HepG2 (cell line): ENCODE measurements around the gene WDR59. TPM values are rescaled to one million over a fixed set of nuclear protein-coding genes. Genes with fewer than 3 reads are reported as not detected.

Experiments used
- CHD4 ChIP-seq: fragments of 200-600 bp; sonication (generic); IDR thresholded peaks from 2 replicates; pipeline ENCODE4 v1.7.0; 2017; ENCODE audit warnings: mild to moderate bottlenecking, low read length, borderline replicate concordance
- DDIT3 ChIP-seq: sonication (generic); formaldehyde crosslinking; IDR thresholded peaks from 2 replicates; pipeline ENCODE4 v1.4.0; 2020; ENCODE audit warnings: mild to moderate bottlenecking, missing genetic modification reagents
- GTF3A ChIP-seq: sonication (generic); formaldehyde crosslinking; conservative IDR thresholded peaks from 2 replicates; pipeline ENCODE4 v1.4.0; 2020; ENCODE audit warnings: mild to moderate bottlenecking, missing genetic modification reagents
- HCFC1 ChIP-seq: fragments of 150-350 bp; IDR thresholded peaks from 2 replicates; pipeline ENCODE4 v1.6.1; 2014; ENCODE audit warnings: low read depth, low read length
- HNF1B ChIP-seq: sonication (generic); formaldehyde crosslinking; IDR thresholded peaks from 2 replicates; pipeline ENCODE4 v1.5.1; 2020; ENCODE audit warnings: mild to moderate bottlenecking, moderate library complexity, missing genetic modification reagents
- MLXIP ChIP-seq: sonication (generic); formaldehyde crosslinking; IDR thresholded peaks from 2 replicates; pipeline ENCODE4 v1.9.0; 2021; ENCODE audit warnings: missing genetic modification reagents, borderline replicate concordance
- NFIB ChIP-seq: sonication (generic); formaldehyde crosslinking; IDR thresholded peaks from 2 replicates; pipeline ENCODE4 v1.9.0; 2021; ENCODE audit warnings: missing genetic modification reagents, mild to moderate bottlenecking, borderline replicate concordance
- NPAS2 ChIP-seq: sonication (generic); formaldehyde crosslinking; IDR thresholded peaks from 2 replicates; pipeline ENCODE4 v1.8.0; 2022; ENCODE audit warnings: mild to moderate bottlenecking, missing genetic modification reagents, borderline replicate concordance
- POGK ChIP-seq: sonication (generic); formaldehyde crosslinking; conservative IDR thresholded peaks from 2 replicates; pipeline ENCODE4 v1.8.0; 2022; ENCODE audit warnings: mild to moderate bottlenecking, moderate library complexity, missing genetic modification reagents
- POLR2G ChIP-seq: fragments of 200-400 bp; formaldehyde crosslinking; IDR thresholded peaks from 2 replicates; pipeline ENCODE4 v1.6.1; 2018; ENCODE audit warnings: mild to moderate bottlenecking, low read depth, low read length, moderate library complexity
- SIN3A ChIP-seq: IDR thresholded peaks from 2 replicates; pipeline ENCODE4 v1.6.1; 2011; ENCODE audit warnings: low read depth, mild to moderate bottlenecking, control low read depth, low read length, borderline replicate concordance
- SRSF1 ChIP-seq: fragments of 200-400 bp; formaldehyde crosslinking; optimal IDR thresholded peaks from 2 replicates; pipeline ENCODE3; 2017; ENCODE audit warnings: mild to moderate bottlenecking, low read depth, low read length, moderate library complexity
- ZBTB10 ChIP-seq: sonication (generic); formaldehyde crosslinking; IDR thresholded peaks from 2 replicates; pipeline ENCODE4 v1.4.0; 2020; ENCODE audit warnings: missing genetic modification reagents, borderline replicate concordance
- ZC3H13 ChIP-seq: sonication (generic); formaldehyde crosslinking; IDR thresholded peaks from 2 replicates; pipeline ENCODE4 v1.8.1; 2023; ENCODE audit warnings: mild to moderate bottlenecking, missing genetic modification reagents, moderate library complexity
- ZFP36 ChIP-seq: fragments of 150-350 bp; IDR thresholded peaks from 2 replicates; pipeline ENCODE4 v1.6.1; 2018; ENCODE audit warnings: borderline replicate concordance, low read length, low read depth; ENCODE audit not compliant: partially characterized antibody
- ZIK1 ChIP-seq: sonication (generic); formaldehyde crosslinking; IDR thresholded peaks from 2 replicates; pipeline ENCODE4 v1.5.0; 2020; ENCODE audit warnings: mild to moderate bottlenecking, low read depth, missing genetic modification reagents, borderline replicate concordance
- ZNF136 ChIP-seq: sonication (generic); formaldehyde crosslinking; IDR thresholded peaks from 2 replicates; pipeline ENCODE4 v1.8.1; 2022; ENCODE audit warnings: low read depth, mild to moderate bottlenecking, moderate library complexity, missing genetic modification reagents
- ZNF17 ChIP-seq: sonication (generic); formaldehyde crosslinking; IDR thresholded peaks from 2 replicates; pipeline ENCODE4 v1.5.0; 2020; ENCODE audit warnings: mild to moderate bottlenecking, missing genetic modification reagents
- ZNF224 ChIP-seq: sonication (generic); formaldehyde crosslinking; IDR thresholded peaks from 2 replicates; pipeline ENCODE4 v1.5.0; 2020; ENCODE audit warnings: mild to moderate bottlenecking, missing genetic modification reagents
- ZNF383 ChIP-seq: sonication (generic); formaldehyde crosslinking; IDR thresholded peaks from 2 replicates; pipeline ENCODE4 v1.4.0; 2020; ENCODE audit warnings: missing genetic modification reagents, mild to moderate bottlenecking, borderline replicate concordance
- ZNF44 ChIP-seq: sonication (generic); formaldehyde crosslinking; IDR thresholded peaks from 2 replicates; pipeline ENCODE4 v1.5.1; 2020; ENCODE audit warnings: mild to moderate bottlenecking, missing genetic modification reagents
- polyA plus RNA-seq, 8 experiments: library from polyadenylated mRNA; depleted of rRNA in 3 of 8; stranded (reverse) in 7 of 8; unstranded in 1 of 8; fragments of >200 nt; fragmentation: Illumina TruSeq in 4 of 8; extraction: Trizol in 4 of 8; gene quantifications; 2 replicates each; pipeline versions ENCODE4 v1.2.1 to v1.2.3, GENCODE V29; 2011 to 2016; ENCODE audit warnings: low read depth in 4 of 8, missing spikeins in 1 of 8, mixed read lengths in 1 of 8; ENCODE audit not compliant: insufficient read depth in 1 of 8
- total RNA-seq, 5 experiments: library from RNA; depleted of rRNA; stranded (reverse); fragments of >200 nt; fragmentation: Illumina TruSeq; extraction: Trizol; gene quantifications; 2 replicates each; pipeline ENCODE4 v1.2.3, GENCODE V29; 2016; ENCODE audit warnings: low read depth in 1 of 5

Gene WDR59
- total and polyA plus RNA-seq, 2 of the 13 experiments (the other 11 are each of a cell fraction or from before 2014, with no cell fraction given): 65.2 to 306 TPM

- TF ChIP-seq MLXIP (CRISPR knock-in tag) (no peak), ZBTB10 (no peak), ZFP36 (no peak), DDIT3 (CRISPR knock-in tag) (no peak), SRSF1 (no peak), HCFC1 (no peak), POGK (CRISPR knock-in tag) (no peak), ZNF224 (no peak), HNF1B (CRISPR knock-in tag) (no peak), NFIB (CRISPR knock-in tag) (no peak), CHD4 (peak; percentile 73; the same call in 1 of the 2 replicates), ZNF44 (0 out of 2 replicates have a peak, but pooled peaks have one; percentile 53), GTF3A (CRISPR knock-in tag) (no peak), NPAS2 (CRISPR knock-in tag) (no peak), ZNF17 (CRISPR knock-in tag) (no peak), ZNF383 (CRISPR knock-in tag) (no peak), POLR2G (no peak), SIN3A (no peak), ZIK1 (CRISPR knock-in tag) (no peak), ZC3H13 (CRISPR knock-in tag) (no peak), ZNF136 (CRISPR knock-in tag) (peak; percentile 22; the same call in 1 of the 2 replicates)
Observed at GRCh38 chr16:74991268-74991592, 6.3 kb upstream of the WDR59 start (continued).
